Cortex of kidney (tissue), 1 donor: ENCODE results near the gene MYCN.

Experiments used
- DNase-seq: peaks from one replicate; lab custom pipeline; 2025; lab: John Stamatoyannopoulos, UW

MYCN gene

DNA sequence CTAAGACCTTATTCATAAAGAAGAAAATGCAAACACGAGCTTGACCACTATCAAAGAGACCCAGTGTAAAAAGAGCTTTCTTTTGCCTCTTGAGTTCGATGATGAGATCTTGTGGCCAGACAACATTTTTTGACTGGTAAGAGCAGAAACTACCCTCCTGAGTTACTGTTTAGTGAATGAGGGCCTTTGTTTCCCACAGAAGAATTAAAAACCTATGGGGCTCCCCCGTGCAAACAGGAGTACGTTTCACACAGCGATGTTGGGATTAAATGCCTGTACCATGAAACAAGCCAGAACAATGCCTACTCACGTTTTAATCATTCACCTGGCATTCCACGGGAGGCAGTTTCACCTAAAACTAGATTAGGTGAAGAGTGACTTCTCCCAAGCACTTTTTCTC is 36.0 kb downstream of the MYCN start:
- no peak for DNase-seq

DNA sequence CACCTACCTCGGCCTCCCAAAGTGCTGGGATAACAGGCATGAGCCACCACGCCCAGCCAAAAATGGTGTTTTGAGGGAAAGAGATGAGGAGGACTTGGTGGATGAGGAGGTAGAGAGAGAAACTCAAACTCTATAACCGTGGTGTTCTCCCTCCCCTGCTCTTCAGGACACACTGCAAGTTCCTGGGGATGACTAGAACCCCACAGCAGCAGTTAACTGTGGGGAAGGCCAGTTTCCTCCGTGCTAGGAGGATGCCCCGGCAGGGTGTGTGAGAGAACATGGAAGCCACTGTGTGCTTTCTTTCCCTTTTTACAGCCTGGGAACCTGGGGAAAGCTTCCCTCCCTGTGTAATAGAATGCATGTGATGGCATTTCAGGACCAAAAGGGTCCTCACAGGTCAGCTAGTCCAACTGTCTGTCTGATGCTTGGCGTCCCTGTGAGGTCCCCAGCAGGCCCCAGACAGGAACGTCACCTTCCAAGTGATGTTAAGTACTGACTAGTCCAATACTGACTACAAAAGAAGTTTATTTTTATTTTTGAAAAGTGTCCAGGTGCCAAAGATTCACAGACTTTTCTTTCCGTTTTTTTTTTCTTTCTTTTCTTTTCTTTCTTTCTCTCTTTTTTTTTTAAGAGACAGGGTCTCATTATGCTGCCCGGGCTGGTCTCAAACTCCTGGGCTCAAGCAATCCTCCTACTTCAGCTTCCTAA is 38.9 kb downstream of the MYCN start:
- DNase-seq = no peak

DNA sequence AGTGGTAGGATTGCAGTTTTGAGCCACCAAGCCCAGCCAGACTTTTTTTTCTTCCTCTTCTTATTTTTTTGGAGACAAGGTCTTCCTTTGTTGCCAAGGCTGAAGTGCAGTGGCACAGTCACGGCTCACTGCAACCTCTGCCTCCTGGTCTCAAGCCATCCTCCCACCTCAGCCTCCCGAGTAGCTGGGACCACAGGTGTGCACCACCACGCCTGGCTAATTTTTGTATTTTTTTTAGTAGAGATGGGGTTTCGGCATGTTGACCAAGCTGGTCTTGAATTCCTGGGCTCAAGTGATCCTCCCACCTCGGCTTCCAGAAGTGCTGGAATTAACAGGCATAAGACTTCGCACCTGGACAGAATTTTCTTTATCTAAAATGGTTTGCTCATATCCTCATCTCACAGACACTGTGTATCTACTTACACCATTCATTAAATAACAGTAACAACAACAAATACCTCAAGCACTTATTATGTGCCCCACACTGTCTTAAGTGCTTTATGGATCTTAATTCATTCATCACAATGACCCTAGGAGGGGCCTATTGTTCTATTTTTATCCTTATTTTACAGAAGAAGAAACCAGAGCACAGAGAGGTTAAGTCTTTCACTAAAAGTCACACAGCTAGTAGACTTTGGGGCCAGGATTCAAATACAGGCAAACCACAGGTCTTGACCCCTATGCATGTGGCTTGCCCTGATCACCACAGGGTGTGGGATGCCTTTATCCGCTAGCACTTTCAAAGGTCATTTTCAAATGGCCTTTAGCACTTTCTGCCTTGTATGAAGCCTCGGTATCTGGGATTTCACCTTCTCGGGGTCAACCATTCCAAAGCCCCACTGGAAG is 39.6 kb downstream of the MYCN start:
- no peak for DNase-seq

DNA sequence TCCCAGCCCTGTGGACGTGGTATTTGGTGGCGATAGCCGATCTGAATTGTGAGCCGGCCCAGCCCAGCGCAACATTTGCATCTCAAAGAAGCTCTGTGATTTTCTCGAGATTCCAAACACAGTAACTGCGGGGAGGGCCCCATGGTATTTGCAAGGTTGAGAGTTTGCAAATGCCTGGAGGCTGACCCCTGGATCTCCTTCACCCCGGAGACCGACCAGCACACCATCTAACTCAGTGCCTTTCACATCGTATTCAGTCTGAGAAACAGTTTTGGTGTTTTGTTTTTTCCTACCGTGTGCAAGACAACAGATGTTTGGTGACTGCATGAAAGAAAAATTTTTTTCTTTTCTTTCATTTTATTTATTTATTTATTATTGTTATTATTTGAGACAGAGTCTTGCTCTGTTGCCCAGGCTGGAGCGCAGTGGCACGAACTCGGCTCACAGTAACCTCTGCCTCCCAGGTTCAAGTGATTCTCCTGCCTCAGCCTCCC is 40.3 kb downstream of the MYCN start:
- DNase-seq = no peak

DNA sequence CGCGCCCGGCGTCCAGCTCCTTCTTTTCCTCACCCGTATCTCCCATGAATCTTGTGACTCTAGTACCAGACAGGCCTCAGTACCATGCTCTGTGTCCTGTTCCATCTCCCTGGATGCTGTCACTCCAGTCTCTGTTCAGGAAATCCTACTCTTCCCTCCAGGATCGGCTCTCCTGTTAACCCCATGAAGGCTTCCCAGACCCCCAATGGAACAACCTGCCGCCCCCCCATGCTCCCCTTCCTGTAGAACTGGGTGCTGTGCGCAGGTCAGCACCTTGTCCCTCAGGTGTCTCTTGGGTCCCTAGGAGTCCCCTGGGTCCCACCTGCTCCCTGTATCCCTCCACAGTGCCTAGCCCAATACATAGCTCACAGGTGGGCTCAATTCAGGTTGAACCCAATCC is 41.3 kb downstream of the MYCN start:
- DNase-seq = no peak

DNA sequence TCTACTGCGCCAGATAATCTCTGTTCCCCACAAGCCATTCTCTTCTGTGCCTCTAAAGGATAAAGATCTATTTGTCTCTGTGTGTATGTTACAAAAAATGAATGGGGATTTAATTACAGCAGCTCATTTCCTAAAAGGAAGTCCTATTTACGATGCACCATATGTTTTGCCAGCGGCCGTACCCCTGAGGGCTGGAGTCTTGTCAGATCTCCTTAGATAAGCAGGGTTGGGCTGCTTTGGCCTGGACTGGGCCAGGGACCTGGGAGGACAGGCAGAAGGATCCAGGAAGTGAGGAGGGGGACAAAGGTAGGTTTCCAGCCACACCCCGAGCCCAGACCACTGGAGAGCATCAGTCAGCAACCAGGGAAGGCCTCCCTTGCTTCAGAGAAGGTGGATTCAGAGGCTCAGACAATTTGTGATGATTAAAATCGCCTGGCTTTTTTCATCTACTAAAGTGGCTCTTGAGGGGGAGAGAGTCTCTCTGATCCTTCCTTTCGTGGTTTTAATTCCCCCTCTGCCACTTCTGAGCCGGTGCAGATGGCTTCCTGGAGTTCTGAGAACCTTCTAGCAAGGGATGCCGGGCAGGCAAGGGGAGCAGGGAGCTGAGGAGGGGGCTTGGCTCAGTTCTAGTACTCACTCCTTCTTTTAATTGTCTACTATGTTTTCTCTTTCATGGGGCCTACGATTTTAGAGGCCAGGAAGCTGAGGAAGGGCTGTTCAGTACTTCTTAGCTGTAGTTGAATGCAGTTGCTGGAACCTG is 42.1 kb downstream of the MYCN start:
- DNase-seq = no peak

DNA sequence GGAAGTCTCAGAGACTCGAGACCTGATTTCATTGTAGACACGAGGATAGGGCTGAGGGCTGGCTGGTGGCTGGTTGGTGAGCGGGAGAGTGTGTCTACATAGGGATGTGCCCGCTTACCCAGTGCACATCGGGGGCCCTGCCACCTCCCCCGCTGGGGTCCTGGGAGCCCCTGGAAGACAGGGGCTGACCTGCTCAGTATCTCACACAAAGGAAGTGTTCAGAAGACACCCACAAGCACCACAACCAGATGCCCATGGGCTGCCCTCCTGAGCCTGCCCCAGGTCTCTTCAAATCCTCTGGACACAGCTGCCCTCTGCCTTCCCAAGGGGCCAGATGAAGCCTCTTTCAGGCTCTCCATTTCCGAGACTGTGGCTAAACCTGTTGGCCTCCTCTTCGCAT is 43.1 kb downstream of the MYCN start:
- no peak for DNase-seq

DNA sequence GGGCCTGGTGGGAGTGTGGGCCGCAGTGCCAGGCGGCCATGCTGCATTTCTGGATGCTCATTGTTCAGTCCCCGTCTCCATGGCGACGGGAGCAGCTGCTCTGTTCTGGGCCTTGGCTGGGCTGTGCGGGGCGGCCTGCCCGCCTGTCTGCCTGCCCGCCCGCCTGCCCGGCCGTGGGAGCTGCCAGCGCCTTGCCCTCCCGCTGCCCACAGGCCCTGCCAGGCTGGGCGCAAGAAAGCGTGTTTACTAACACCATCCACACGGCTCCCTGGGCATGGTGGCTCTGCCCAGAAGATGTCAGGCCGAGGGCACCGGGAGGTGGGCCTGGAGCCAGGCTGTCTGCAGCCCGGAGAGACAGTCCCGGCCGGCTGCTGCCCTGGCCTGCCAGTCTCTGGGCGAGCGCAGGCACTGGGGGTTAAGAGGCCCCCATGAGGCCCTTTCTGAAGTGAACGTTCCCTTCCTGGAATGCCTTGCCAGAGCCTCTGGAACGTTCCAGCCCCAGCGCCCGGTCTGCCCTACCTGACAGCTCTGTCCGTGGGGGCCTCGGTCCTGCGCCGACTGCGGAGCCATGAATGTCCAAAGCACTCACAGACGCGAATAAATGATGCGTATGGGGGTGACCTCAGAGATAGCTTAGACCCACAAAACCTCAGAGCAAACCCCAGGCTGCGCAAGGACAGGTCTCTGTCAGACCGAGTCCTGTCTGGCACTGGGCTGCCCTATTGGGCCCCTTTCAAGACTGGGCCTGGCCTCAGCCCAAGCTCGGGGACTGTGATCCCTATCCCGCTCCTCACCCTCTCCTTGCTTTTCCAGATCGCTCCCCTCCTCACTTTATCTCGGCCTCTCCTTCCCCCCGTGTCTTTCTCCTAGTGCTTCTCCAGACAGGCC is 44.3 kb downstream of the MYCN start:
- DNase-seq = no peak

DNA sequence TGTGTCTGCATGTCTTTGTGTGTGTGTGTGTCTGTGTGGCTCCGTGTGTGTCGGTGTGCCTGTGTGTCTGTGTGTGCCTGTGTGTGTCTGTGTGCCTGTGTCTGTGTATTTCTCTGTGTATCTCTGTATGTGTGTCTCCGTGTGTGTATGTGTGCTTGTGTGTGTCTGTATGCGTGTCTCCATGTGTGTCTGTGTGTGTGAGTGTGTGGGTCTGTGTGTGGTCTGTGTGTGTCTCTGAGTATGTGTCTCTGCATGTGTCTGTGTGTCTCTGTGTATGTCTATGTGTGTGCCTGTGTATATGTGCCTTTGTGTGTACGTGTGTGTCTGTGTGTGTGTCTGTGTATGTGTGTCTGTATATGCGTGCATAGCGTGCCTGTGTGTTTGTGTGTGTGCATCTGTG is 45.2 kb downstream of the MYCN start:
- no peak for DNase-seq

DNA sequence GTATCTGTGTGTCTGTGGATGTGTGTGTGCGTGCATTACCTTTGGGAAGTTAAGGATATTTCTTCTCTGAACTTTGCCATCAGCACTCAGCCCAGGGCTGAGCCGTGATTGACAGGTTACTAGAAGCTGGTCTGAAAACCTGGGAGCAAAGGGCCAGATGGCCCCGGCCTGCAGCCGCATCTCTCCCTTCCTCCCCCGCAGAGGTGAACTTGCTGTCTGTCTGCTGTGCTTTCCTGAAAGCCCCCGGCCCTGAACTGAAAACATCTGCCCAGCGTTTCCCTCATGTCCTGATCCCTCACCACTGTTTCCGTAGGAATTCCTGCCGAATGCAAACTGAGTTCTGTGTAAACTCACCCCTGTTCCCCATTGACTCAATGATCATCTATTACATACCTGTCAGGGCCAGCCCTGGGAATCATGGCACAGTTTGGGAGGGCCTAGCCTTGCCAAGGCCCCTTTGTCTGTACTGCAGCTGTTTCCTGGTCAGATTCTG is 45.8 kb downstream of the MYCN start:
- DNase-seq = no peak

DNA sequence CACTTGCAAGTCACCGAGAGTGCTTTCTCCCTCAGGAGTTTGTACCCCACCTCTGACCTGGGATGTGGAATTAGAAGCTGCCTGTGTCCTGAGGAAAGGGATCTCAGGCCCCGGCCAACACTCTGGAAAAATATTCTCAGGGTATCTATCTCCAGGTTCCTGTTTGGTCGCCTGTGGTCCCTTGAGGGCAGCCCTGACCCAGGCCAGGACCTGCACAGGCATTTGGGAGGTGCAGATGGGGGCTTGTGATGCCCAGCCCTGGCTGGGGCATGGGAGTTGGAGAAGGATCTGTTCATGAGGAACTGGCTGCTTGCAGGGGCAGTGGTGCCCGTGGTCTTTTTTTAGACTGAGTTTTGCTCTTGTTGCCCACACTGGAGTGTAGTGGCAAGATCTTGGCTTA is 46.3 kb downstream of the MYCN start:
- no peak for DNase-seq

DNA sequence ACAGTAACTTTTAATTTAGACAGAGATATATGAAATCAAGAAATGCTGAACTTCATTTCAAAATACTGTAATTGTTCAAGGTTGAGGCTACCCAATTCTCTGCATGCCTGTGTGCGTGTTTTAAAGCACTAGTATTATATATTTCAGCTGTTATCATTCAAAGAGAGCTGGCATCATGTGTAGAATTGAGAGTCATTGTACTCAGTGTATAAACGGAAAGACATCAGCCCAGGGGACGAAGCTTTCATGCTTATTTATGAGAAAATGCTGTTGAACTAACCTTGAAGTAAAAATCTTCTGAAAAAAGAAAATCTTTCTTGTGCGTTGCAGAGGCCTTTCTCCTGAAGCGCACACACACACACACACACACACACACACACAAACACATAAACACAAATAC is 48.4 kb downstream of the MYCN start:
- DNase-seq = no peak

DNA sequence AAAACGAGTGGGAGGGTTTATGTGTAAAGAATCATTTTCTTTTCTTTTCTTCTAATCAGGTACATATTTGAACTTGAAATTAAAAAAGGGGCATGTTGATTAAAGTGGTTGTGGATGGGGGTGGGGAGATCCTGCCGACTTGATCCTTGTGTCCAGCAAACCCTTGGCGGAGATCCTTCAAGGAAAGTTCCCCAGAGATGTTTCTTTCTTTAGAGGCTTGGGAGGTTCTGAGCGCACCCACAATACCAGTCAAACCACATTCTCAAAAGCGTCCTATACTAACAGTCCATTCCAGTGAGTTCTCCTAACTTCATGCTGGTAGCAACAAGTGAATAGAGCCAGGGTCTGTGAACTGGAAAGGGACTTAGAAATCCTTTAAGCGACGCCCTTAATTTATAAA is 49.2 kb downstream of the MYCN start:
- no peak for DNase-seq

DNA sequence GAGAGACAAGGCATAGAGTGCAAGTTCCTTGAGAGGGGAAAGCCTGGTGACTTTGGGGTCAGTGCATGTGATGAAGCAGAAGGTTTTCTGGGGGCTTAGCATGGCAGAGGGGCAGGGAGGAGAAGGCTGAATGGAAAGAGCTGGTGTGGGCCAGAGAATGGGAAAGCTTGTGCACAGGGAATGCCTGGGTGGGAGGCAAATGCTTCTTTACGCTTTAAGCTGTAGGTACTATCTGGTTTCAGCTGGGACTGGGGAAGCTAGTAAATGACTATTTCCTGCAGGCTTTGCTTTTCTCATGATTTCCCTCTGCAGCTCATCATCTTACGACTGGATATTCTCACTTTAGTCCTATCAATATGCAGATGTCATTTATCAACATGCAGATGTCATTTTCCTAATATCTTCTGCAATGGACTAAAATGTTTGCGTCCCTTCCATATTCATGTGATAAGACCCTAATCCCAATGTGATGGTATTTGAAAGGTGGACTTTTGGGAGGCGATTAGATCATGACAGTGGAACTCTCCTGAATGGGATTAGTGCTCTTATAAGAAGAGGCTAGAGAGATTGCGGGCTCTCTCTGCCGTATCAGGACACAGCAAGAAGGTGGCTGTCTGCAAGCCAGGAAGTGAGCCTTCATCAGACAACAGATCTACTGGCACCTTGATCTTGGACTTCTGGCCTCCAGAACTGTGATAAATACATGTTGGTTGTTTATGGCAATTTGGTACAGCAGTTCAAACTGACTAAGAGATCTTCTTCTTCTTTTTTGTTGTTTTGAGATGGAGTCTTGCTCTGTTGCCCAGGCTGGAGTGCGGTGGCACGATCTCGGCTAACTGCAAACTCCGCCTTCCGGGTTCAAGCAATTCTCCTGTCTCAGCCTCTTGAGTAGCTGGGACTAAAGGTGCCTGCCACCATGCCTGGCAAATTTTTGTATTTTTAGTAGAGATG is 50.1 kb downstream of the MYCN start:
- no peak for DNase-seq

DNA sequence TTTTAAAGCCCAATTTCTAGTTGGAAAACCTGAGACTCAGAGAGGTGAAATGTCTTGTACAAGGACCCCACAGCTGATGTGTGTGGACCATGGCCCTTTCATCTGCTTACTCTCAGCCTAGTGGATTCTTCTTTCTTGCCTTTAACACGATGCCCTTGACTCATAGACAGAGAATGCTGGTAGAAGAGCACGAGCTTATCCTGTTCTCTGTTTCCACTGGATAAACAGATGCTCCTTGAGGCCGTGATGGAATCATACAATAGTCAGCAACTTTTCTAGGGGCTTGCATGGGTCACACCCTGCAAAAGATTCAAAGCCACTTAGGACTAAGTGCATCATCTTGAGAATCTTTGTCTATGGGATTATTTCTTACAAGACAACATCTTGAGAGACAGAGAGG is 50.9 kb downstream of the MYCN start:
- DNase-seq = no peak

DNA sequence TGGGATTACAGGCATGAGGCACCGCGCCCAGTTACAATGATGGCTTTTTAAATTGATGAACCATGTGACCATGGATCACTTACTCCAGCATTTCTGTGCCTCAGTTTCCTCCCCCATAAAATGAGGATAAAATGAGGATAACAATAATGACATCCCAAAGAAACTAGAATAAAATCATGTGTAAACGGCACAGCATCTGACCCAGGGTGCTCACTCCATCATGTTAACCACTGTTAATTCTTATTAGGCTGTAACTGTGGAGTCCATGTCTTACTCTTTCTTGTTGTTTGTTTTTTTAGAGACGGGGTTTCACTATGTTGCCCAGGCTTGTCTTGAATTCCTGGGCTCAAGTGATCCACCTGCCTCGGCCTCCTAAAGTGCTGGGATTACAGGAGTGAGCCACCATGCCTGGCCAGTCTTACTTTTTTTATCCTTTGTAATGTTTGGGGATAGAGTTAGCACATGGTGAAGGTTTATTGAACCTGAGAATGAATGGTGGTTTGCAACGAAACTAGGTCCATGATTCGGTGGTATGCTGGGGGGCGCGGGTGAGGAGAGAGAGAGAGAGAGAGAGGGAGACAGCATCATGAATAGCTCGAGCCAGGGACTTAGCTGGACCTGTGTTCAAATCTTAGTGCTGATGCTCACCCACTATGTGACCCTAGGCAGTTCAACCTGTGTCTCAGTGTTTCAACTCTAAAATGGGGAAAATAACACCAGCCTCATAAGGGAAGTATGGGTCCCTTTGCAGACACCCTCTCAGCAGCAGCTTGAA is 52.3 kb downstream of the MYCN start:
- DNase-seq = no peak

DNA sequence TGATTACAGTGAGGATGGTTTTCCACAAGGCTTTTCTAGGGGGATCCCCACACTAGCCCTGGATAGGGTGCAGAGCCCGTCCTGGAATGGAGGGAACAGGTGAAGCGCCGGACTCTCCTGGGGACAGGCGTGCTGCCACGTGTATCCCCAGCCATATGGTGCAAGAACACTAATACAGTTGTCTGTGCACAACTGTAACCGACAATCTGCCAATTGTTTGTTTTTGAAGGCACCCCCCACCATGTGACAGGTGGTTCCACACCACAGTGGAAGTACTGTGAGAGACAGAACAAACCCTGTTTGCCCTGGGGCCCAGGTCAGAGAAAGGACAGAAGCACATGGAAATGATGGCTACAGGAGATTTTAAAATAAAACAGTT is 52.9 kb downstream of the MYCN start:
- no peak for DNase-seq

DNA sequence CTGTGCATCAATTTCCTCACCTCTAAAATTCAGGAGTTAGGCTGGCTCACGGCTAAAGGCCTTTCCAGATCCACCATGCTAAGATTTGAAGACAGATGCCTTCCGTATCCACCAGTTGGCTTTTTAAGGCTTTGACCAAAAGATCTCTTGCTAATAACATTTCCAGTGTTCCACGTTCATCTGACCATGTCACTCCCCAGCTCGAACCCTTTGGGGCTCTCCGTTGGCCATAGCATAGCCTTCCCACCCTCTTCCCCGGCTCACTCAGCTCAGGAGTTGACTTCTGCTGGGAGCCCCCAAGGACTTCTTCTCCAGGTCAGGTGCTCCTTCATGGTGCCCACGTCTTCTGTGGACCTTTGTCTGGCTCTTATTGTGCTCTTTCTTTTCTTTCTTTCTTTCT is 53.3 kb downstream of the MYCN start:
- no peak for DNase-seq

DNA sequence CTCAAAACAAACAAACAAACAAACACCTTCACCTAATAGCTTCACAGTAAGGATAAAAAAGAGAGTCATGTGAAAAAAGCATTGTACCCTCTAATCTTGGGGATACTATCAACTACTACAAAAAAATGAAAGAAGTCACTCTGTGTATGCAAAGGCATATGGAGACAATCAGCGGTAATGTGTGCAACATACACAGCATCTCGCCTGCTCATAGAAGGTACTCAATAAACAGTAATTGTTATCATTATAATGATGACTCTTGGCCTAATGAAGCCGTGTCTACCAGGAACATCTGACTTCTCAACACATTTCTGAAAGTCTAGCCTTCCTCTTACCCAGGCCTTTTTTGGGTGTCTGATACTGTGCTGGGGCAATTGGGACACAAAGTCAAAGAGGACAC is 55.3 kb downstream of the MYCN start:
- DNase-seq = no peak
